ENCODE results near the gene IL1B. TPM values are rescaled to one million over a fixed set of nuclear protein-coding genes. Genes with fewer than 3 reads are reported as not detected.

The IL1B gene
- total RNA-seq, 1 donor from 2014 or later = not detected

DNA sequence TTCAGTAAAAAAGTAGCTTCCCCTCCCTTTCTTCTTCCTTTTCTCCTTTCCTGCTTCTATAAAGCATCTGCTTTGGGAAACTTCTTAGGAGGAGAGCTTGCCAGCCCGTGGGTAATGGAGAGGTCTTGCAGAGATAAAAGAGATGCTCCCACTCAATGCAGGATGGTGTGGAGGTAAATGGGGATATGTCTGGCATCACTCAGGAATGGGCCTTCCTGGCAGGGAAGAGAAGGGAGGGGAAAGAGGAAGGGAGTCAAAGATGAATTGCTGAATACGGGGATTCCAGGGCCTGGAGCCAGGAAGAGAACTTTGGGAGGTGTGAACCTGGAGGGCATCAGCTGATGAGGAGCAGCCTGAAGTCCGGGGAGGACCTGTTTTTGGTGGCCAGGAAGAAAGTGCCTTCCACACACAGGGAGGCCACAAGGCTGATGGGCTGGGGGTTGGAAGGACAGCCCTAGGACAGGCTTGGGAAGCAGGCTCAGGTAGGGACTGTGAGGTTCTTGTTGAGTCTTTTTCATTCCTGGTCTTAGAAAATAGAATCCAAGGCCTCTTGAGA lies 25.2 kb downstream of the IL1B start:
- Mint-ChIP-seq H3K4me3 (no peak overlapping the region), H3K27me3 (ENCODE audit: insufficient read depth, low read depth) (peaks cover 2% of the 10 kb centered on the region), H3K27ac (no peak overlapping the region), H3K4me1 (peaks cover 11% of the 10 kb centered on the region), H3K36me3 (no peaks in the 10 kb centered on the region), H3K9me3 (peaks cover 4% of the 10 kb centered on the region)
- Histone ChIP-seq H3K27ac (no peak overlapping the region), H3K4me3 (no peak overlapping the region), H4K20me1 (ENCODE audit: low read depth) (no peaks in the 10 kb centered on the region), H3K36me3 (no peaks in the 10 kb centered on the region), H2AFZ (replicated peaks) (no peak overlapping the region), H3F3A (ENCODE audit: low read depth) (no peaks in the 10 kb centered on the region), H3K9me3 (ENCODE audit: low read depth) (no peaks in the 10 kb centered on the region), H3K79me2 (ENCODE audit: low read depth) (no peaks in the 10 kb centered on the region), H3K4me1 (no peaks in the 10 kb centered on the region), H3K27me3 (no peaks in the 10 kb centered on the region), H3K4me2 (no peak overlapping the region), H3K9ac (no peak overlapping the region)
- TF ChIP-seq EZH2 (IDR thresholded peaks at IDR 0.05) (no peak), EZH2phosphoT487 (IDR thresholded peaks at IDR 0.05) (no peak)
- TF ChIP-seq, protein P1, sequence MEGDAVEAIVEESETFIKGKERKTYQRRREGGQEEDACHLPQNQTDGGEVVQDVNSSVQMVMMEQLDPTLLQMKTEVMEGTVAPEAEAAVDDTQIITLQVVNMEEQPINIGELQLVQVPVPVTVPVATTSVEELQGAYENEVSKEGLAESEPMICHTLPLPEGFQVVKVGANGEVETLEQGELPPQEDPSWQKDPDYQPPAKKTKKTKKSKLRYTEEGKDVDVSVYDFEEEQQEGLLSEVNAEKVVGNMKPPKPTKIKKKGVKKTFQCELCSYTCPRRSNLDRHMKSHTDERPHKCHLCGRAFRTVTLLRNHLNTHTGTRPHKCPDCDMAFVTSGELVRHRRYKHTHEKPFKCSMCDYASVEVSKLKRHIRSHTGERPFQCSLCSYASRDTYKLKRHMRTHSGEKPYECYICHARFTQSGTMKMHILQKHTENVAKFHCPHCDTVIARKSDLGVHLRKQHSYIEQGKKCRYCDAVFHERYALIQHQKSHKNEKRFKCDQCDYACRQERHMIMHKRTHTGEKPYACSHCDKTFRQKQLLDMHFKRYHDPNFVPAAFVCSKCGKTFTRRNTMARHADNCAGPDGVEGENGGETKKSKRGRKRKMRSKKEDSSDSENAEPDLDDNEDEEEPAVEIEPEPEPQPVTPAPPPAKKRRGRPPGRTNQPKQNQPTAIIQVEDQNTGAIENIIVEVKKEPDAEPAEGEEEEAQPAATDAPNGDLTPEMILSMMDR (IDR thresholded peaks at IDR 0.05) = no peak
- DNase-seq (ENCODE audit: low spot score) = no peak

GRCh38 chr2:112809112-112809511 lies 27.5 kb downstream of the IL1B start:
- no peak overlapping the region for H3K27ac ChIP-seq
- H3F3A ChIP-seq (ENCODE audit: low read depth) = no peaks in the 10 kb centered on the region
- no peaks in the 10 kb centered on the region for H4K20me1 ChIP-seq (ENCODE audit: low read depth)
- Mint-ChIP-seq H3K36me3 (no peaks in the 10 kb centered on the region), H3K4me1 (peaks cover 9% of the 10 kb centered on the region), H3K4me3 (no peak overlapping the region), H3K27me3 (ENCODE audit: insufficient read depth, low read depth) (peaks cover 2% of the 10 kb centered on the region), H3K9me3 (peaks cover 4% of the 10 kb centered on the region), H3K27ac (no peak overlapping the region)
- H2AFZ ChIP-seq (replicated peaks) = no peak overlapping the region
- TF ChIP-seq, protein P1 (IDR thresholded peaks at IDR 0.05) = no peak
- TF ChIP-seq EZH2phosphoT487 (IDR thresholded peaks at IDR 0.05) (no peak), EZH2 (IDR thresholded peaks at IDR 0.05) (no peak)
- H3K4me1 ChIP-seq = no peaks in the 10 kb centered on the region
- no peak overlapping the region for H3K9ac ChIP-seq
- H3K4me3 ChIP-seq = no peak overlapping the region
- H3K27me3 ChIP-seq = no peaks in the 10 kb centered on the region
- no peaks in the 10 kb centered on the region for H3K36me3 ChIP-seq
- no peaks in the 10 kb centered on the region for H3K79me2 ChIP-seq (ENCODE audit: low read depth)
- no peak overlapping the region for H3K4me2 ChIP-seq
- DNase-seq (ENCODE audit: low spot score) = no peak
- H3K9me3 ChIP-seq (ENCODE audit: low read depth) = no peaks in the 10 kb centered on the region

DNA sequence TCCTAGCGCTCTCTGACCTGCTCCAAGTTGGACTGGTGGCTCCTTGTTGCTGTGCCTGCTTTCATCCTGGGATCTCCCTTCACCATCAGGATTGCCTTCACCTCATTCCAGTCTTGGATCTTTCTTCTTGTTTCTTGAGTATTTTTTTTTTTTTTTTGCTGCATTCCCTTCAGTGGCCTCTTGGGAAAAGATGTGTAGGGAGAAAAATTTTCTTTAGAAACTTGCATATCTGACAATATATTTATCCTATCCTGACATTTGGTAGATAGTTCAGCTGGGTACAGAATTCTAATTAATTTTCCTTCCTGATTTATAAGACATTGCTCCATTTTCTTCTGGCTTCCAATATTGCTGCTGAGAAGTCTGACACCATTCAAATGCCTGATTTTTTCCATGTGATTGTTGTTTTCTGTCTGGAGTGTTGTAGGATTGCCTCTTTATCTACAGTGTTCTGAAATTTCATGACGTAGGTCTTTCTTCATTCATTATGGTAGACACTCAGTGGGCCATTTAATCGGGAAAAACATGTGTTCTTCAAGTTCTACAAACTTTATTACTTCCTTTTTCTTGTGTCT lies 29.3 kb downstream of the IL1B start:
- Mint-ChIP-seq H3K4me3 (no peak overlapping the region), H3K4me1 (peaks cover 4% of the 10 kb centered on the region), H3K9me3 (peaks cover 4% of the 10 kb centered on the region), H3K36me3 (no peaks in the 10 kb centered on the region), H3K27ac (no peak overlapping the region), H3K27me3 (ENCODE audit: insufficient read depth, low read depth) (peaks cover 2% of the 10 kb centered on the region)
- no peaks in the 10 kb centered on the region for H3K36me3 ChIP-seq
- H3K79me2 ChIP-seq (ENCODE audit: low read depth) = no peaks in the 10 kb centered on the region
- no peak overlapping the region for H2AFZ ChIP-seq (replicated peaks)
- no peak for DNase-seq (ENCODE audit: low spot score)
- H3K4me1 ChIP-seq = no peaks in the 10 kb centered on the region
- no peak overlapping the region for H3K9ac ChIP-seq
- H3K27me3 ChIP-seq = no peaks in the 10 kb centered on the region
- no peak overlapping the region for H3K4me2 ChIP-seq
- H3K4me3 ChIP-seq = no peak overlapping the region
- no peaks in the 10 kb centered on the region for H3F3A ChIP-seq (ENCODE audit: low read depth)
- H3K9me3 ChIP-seq (ENCODE audit: low read depth) = no peaks in the 10 kb centered on the region
- no peaks in the 10 kb centered on the region for H4K20me1 ChIP-seq (ENCODE audit: low read depth)
- H3K27ac ChIP-seq = no peak overlapping the region
- no peak for TF ChIP-seq EZH2phosphoT487 (IDR thresholded peaks at IDR 0.05)
- TF ChIP-seq EZH2 (IDR thresholded peaks at IDR 0.05) = no peak
- TF ChIP-seq, protein P1 (IDR thresholded peaks at IDR 0.05) = no peak

All from neural progenitor cell (in vitro differentiated cells).